NCI-H774 (cell line): ENCODE results near the gene COL4A2.

ENCODE experiments used
- DNase-seq: peaks from one replicate; lab custom pipeline; 2025; lab: John Stamatoyannopoulos, UW

The COL4A2 gene

GRCh38 chr13:110402299-110403069 lies 95.4 kb downstream of the COL4A2 start:
- DNase-seq = no peak

GRCh38 chr13:110403315-110403714 lies 96.2 kb downstream of the COL4A2 start:
- no peak for DNase-seq

GRCh38 chr13:110403721-110404120 lies 96.6 kb downstream of the COL4A2 start:
- DNase-seq = no peak

GRCh38 chr13:110404321-110404720 lies 97.2 kb downstream of the COL4A2 start:
- no peak for DNase-seq

GRCh38 chr13:110405597-110406450 lies 98.7 kb downstream of the COL4A2 start:
- no peak for DNase-seq

- no peak for DNase-seq
Measured at GRCh38 chr13:110407021-110407420, 99.9 kb downstream of the COL4A2 start.

GRCh38 chr13:110407531-110407930 lies 100.4 kb downstream of the COL4A2 start:
- DNase-seq = no peak

GRCh38 chr13:110408286-110408685 lies 101.2 kb downstream of the COL4A2 start:
- no peak for DNase-seq

- no peak for DNase-seq
Measured at GRCh38 chr13:110409581-110409992, 102.5 kb downstream of the COL4A2 start.

GRCh38 chr13:110410000-110410399 lies 102.9 kb downstream of the COL4A2 start:
- DNase-seq = no peak

- no peak for DNase-seq
Measured at GRCh38 chr13:110410936-110411687, 104.0 kb downstream of the COL4A2 start.

- no peak for DNase-seq
Measured at GRCh38 chr13:110411688-110412059, 104.6 kb downstream of the COL4A2 start.

GRCh38 chr13:110412132-110412914 lies 105.2 kb downstream of the COL4A2 start:
- peak; percentile 85 for DNase-seq

- no peak for DNase-seq
Measured at GRCh38 chr13:110413016-110413675, 106.1 kb downstream of the COL4A2 start.

GRCh38 chr13:110413676-110414040 lies 106.6 kb downstream of the COL4A2 start:
- no peak for DNase-seq

- no peak for DNase-seq
Measured at GRCh38 chr13:110414283-110414682, 107.2 kb downstream of the COL4A2 start.

- DNase-seq = no peak
Measured at GRCh38 chr13:110414931-110415330, 107.8 kb downstream of the COL4A2 start.

- no peak for DNase-seq
Measured at GRCh38 chr13:110415669-110416068, 108.6 kb downstream of the COL4A2 start.

- DNase-seq = no peak
Measured at GRCh38 chr13:110416131-110417025, 109.3 kb downstream of the COL4A2 start.

- DNase-seq = no peak
Measured at GRCh38 chr13:110418944-110419343, 111.9 kb downstream of the COL4A2 start.
